HG02610 (cell line): ENCODE data around the gene ZNF804A.
"Not testable (repeated sequence)": the region's sequence is repeated elsewhere in the genome, so short reads cannot be mapped to it uniquely, and the experiment has no call there.

Experiments used
- ATAC-seq: cut with Tn5 transposase; IDR thresholded peaks from one replicate; pipeline ENCODE4 v1.9.1; 2021; ENCODE audit warnings: mild to moderate bottlenecking, moderate library complexity; ENCODE audit not compliant: unreplicated experiment

Gene ZNF804A

GRCh38 chr2:184799379-184799778, 201.1 kb downstream of the ZNF804A start:
- no peak for ATAC-seq

- no peak for ATAC-seq
Observed at GRCh38 chr2:184814421-184814820, 216.1 kb downstream of the ZNF804A start.

- ATAC-seq: no peak
Observed at GRCh38 chr2:184815824-184816223, 217.5 kb downstream of the ZNF804A start.

DNA sequence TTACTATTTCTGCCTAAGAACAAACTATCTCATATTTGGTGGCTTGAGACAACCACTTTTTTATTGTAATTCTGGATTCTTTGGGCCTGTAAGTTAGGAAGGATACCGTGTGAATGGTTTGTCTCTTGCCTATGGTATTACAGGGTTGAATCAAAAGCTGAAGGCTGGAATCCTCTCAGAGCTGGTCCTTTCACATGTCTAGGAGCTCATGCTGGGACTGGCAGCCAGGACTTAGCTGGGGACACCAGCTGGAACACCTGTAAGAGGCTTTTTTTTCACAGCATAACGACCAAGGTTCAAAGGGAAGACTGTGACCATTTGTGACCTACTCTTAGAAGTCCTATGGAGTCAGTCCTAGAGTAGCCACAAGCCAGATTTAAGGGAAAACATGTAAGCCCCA, 226.3 kb downstream of the ZNF804A start:
- no peak for ATAC-seq

DNA sequence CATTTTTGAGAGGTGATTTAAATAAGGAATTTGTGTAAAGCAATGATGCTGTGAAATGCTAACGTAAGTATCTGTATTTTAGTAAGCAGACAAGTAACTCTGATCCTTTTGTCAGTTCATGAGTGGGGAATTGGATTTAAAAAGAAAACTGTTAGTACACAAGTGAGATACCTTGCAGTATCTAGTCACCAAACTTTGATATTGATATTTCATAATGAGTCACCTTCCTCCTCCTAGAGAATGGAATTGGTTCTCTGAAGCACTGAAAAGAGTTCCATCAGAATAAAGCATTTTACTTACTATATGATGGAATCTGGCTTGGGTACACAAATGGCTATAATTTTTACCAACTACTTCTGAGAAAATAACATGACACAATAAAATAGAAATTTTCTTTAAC, 232.2 kb downstream of the ZNF804A start:
- no peak for ATAC-seq

DNA sequence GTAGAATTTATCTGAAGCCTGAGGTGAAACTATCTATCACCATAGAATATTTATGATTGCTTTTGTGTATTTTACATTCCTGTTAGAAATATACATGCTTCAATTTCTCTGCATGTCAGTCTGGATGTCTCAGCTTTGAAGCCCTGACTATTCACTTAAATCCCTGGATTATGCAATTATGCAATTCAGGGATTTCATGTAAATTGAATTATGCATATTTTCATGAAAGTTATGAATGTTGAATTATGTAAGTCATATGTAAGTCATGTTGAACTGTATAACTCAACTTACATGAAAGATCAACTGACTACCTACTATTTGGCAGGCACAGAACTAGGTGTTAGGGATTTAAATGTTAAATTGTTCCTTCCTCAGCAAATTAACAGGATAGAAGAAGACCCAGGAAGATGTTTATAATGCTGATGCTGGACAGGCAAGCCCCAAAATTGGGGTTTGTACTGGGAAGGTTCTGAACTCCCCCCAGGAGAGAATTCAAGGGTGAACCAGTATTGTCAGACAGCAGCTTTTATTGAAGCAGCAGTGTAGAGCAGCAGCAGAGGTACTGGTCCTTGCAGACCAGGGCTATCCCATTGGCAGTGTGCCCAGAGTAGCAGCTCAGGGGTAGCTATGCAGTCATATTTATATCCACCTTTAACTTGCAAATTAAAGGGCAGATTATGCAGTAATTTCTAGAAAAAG, 236.5 kb downstream of the ZNF804A start:
- ATAC-seq: no peak

- ATAC-seq: no peak
Observed at GRCh38 chr2:184835398-184835715, 237.0 kb downstream of the ZNF804A start.

GRCh38 chr2:184847331-184847730, 249.0 kb downstream of the ZNF804A start:
- ATAC-seq: no peak

GRCh38 chr2:184849516-184849915, 251.2 kb downstream of the ZNF804A start:
- no peak for ATAC-seq

GRCh38 chr2:184851576-184851975, 253.2 kb downstream of the ZNF804A start:
- ATAC-seq: no peak

- ATAC-seq: no peak
Observed at GRCh38 chr2:184859187-184859586, 260.9 kb downstream of the ZNF804A start.

DNA sequence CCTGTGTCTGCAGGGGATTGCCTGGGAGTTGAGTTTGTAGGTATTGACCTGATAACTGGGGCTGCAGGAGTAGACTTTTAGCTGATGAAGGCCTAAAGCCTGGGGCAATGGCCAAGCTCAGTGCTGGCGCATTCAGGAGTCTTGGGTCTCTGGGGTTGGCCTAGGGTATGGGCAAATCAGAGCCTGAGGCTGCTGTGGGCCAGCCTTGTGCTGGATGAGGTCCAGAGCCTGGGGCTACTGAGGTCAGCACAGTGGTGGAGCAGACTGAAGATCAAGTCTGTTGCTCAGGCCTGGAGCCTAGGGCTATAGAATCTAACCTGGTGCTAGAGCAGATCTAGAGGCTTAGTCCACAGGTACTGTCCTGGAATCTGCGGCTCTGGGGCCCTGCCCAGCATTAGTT, 262.4 kb downstream of the ZNF804A start:
- ATAC-seq: no peak

GRCh38 chr2:184875212-184875611, 276.9 kb downstream of the ZNF804A start:
- ATAC-seq: no peak

DNA sequence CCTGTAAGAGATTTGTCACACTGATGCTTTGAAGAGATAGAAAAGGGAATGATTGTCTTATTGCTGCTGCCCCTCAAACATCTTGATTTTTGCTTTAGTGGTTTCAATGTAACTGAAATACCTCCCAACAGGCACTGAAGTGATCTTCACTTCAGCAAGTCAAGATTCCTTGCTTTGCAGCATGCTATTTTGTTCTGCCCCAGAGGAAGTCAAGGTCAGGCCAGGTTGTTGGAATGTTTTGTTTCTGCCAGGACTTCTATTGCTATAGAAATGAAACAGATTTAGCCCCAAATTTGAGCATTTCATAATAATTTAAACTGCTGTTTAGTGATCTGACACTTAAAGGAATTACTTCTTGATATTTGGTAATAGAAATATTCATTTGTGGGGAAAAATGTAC, 277.6 kb downstream of the ZNF804A start:
- no peak for ATAC-seq

DNA sequence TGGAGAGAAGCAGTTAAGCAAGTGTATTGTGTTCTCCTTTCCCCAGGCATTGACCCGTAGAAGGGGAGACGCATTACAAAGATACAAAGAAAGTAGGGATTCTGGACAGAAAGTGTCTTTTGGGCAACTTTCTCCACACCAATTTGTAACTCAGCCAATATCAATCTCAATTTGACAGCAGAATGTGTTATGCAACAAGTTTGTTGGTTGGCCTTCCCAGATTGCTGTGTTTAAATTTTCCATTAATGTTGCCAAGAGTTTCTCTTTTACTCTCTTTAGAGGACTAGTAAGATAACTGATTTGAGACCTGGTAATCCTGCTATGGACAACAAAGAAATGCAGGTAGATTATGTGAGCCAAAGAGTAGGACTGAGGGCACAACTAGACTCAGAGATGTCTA, 279.6 kb downstream of the ZNF804A start:
- no peak for ATAC-seq

DNA sequence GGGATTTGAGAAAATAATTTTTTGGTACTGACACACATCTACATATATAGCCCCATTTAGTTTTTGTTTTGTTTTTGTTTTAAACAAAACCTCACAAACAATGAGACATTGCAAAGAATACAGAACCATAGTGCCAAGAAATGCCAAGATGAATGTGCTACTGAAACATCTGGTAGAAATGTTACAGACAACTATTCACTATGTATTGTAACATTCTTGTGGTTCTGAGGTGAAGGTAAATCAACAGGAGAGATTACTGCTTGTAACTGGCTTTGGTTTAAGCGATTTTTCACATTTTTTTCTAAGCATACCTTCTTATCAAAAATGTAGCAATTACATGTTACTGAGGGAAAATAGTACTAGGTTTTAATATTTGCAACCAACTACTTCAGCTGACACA, 281.3 kb downstream of the ZNF804A start:
- ATAC-seq: no peak

GRCh38 chr2:184886585-184886984, 288.3 kb downstream of the ZNF804A start:
- ATAC-seq: not testable (repeated sequence)

DNA sequence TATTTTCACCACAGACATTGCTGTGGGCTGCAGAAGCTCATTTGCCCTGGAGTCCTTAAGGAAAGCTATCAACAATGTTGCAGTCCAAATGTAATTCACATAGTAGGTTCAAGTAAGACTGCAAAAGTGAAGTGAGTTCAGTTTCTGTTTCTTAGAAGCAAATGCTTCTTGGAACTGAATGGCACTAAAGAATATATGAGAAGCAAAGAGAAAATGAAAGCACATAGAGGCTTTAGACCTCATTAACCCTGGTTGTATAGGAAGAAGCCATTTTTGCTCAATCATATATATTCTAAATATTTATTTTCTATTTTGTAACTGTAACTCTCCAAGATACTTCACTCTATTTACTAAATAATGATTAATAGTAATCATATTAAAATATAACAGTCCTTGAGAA, 292.0 kb downstream of the ZNF804A start:
- no peak for ATAC-seq

DNA sequence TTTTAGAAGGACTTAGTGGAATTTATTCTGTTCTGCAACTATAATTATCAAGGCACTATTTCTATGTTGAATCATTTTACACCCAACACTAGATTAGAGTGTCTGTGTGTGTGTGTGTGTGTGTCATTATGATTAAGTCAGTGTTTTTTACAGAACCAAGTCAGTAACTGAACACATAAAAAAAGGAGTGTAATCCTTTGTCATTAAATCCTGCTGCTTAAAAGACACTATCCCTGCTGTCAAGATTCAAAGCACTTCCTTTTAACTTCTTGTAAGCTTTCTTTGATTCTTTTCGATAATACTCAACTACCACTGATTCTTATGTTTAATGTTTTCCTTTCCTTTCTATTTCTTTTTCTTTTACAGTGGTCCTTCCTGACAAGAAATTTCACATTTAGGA, 306.7 kb downstream of the ZNF804A start:
- ATAC-seq: no peak

GRCh38 chr2:184906160-184906559, 307.8 kb downstream of the ZNF804A start:
- ATAC-seq: no peak

GRCh38 chr2:184906709-184907108, 308.4 kb downstream of the ZNF804A start:
- ATAC-seq: no peak

DNA sequence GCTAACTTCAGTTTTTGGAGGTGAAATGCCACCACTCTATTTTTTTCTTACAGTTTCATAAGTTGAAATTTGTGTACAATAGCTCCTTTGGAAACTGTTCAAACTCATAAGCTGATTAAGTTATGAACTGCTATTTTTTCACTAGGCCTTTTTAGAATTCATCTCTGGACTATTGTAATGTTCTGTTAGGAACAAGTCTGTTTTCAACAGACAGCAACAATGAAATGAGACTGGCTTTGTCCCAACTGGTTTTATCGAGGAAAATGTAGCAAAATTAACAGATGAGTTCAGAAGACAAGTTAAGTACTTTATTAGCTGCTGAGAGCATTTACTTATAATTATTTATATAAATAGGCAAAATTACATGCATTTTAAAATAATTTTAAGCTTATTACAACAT, 310.6 kb downstream of the ZNF804A start:
- no peak for ATAC-seq

DNA sequence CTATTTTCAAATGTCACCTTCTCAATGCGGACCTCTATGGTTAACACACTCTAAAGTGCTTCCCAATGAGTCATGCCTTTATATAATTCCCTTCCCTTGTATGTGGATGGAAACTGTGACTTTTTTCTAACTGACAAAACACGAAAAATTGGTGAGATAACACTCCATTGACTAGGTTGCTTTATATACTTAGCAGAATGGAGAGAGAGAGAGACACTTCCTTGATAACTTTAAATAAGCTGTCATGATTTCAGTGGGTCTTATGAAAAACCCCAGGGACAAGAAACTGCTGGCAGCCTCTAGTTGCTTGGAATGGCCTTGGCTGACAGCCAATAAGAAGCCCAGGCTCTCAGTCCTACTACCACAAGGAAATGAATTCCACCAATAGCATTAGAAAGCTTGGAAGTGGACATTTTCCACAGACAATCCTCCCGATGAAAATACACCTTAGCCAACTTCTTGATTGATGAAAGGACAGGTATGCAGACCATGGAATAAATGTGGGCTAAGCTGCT, 322.2 kb downstream of the ZNF804A start:
- no peak for ATAC-seq
